Muscle of arm (tissue), 14 donors: Measurements from ENCODE around the gene CNIH3. TPM values are rescaled to one million over a fixed set of nuclear protein-coding genes. Genes with fewer than 3 reads are reported as not detected.
"Not testable (repeated sequence)": the region's sequence is repeated elsewhere in the genome, so short reads cannot be mapped to it uniquely, and the experiment has no call there.

Experiments
- DNase-seq: peaks from one replicate; pipeline ENCODE4 v3.0.0-alpha.2; 2013
- long read RNA-seq, 11 donors: transcript quantifications; one replicate each; lab custom pipeline, GENCODE V29; 2026
- polyA plus RNA-seq, 12 donors: library from polyadenylated mRNA; unstranded; fragments of 120-200 nt; gene quantifications; one replicate each; pipeline ENCODE4 v1.2.1, GENCODE V29; 2013; ENCODE audit not compliant: insufficient read length in 12 of 12

CNIH3 gene
- 1 to 10 TPM in 10 of 12 donors, not detected in 2; 1.9 to 3.8 (median 3.3) TPM for polyA plus RNA-seq
- long read RNA-seq, donor 1: 0 reads
- long read RNA-seq, donor 2, partial matches to known transcripts: 0 of 1 reads
- long read RNA-seq, donor 2, other reads (novel, unspliced or antisense): 0 of 1 reads
- long read RNA-seq, donor 3, partial matches to known transcripts: 0 of 1 reads
- long read RNA-seq, donor 3, other reads (novel, unspliced or antisense): 0 of 1 reads
- long read RNA-seq, donor 4, partial matches to known transcripts: 0 of 1 reads
- long read RNA-seq, donor 4, other reads (novel, unspliced or antisense): 0 of 1 reads
- long read RNA-seq, donor 5: 0 reads
- long read RNA-seq, donor 6: 0 reads
- long read RNA-seq, donor 7: 0 reads
- long read RNA-seq, donor 8, partial matches to known transcripts: 0 of 1 reads
- long read RNA-seq, donor 8, other reads (novel, unspliced or antisense): 0 of 1 reads
- long read RNA-seq, donor 9: 0 reads
- long read RNA-seq, donor 10: 0 reads
- long read RNA-seq, donor 11, partial matches to known transcripts: 0 of 1 reads
- long read RNA-seq, donor 11, other reads (novel, unspliced or antisense): 0 of 1 reads

GRCh38 chr1:224615861-224616755 lies at the start of gene CNIH3:
Gene CNIH3, plus strand, starts transcription at chr1:224616317. Its CDS starts 858 bp downstream, at chr1:224617175.
- peak; percentile 11 for DNase-seq

DNA sequence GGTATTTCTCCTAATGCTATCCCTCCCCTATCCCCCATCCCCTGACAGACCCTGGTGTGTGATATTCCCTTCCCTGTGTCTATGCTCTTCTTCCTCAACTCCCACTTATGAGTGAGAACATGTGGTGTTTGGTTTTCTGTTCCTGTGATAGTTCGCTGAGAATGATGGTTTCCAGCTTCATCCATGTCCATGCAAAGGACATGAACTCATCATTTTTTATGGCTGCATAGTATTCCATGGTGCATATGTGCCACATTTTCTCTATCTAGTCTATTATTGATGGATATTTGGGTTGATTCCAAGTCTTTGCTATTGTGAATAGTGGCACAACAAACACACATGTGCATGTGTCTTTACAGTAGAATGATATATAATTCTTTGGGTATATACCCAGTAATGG lies 49.6 kb upstream of the CNIH3 start:
- not testable (repeated sequence) for DNase-seq

GRCh38 chr1:224569276-224569675 lies 46.8 kb upstream of the CNIH3 start:
- no peak for DNase-seq

DNA sequence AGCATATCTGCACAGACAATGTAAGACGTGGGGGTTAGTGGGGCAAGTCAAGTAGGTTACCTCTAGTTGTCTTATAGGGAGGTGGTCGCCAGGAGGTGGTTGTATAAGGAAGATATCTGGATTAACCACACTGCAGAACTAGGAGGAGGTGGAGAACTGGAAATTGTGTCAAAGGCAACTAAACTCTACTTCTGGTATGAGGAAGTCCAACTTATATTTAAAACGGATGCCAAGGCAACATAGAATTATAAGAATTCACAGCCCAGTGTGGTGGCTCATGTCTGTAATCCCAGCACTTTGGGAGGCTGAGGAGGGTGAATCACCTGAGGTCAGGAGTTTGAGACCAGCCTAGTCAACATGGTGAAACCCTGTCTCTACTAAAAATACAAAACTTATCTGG lies 44.1 kb upstream of the CNIH3 start:
- not testable (repeated sequence) for DNase-seq

DNA sequence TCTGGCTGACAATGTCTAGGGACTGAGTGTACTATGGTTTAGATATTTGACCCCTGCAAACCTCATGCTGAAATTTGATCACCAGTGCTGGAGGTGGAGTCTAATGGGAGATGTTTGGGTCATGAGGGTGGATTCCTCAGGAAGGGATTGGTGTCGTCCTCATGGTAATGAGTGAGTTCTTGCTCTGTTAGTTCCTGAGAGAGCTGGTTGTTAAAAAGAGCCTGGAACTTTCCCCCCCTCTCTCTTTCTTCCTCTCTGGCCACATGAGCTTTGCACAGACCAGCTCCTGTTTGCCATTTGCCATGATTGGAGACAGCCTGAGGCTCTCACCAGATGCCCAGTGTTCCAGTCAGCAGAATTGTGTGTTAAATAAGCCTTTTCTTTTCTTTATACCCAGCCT lies 36.6 kb upstream of the CNIH3 start:
- DNase-seq: no peak

DNA sequence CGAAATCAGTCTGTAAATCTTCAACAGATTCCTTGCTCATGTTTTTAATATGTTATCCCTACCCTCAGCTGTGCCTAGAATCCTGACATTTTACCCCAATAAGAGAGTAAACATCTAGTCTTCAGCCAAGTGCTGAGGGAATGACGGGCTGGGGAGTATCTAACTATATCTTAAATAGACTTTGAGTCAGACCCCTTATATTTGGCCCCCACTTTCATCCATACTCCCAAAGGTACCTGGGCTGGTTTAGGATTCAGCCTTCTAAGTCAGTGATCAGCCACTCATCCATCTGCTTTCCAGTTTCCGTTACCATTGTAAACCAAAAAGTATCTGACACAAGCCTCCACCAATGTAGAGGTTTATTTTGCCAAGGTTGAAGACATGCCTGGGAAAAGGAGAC lies 36.1 kb upstream of the CNIH3 start:
- DNase-seq: no peak

GRCh38 chr1:224582041-224582440 lies 34.1 kb upstream of the CNIH3 start:
- no peak for DNase-seq

- no peak for DNase-seq
Observed at GRCh38 chr1:224583774-224584173, 32.3 kb upstream of the CNIH3 start.

DNA sequence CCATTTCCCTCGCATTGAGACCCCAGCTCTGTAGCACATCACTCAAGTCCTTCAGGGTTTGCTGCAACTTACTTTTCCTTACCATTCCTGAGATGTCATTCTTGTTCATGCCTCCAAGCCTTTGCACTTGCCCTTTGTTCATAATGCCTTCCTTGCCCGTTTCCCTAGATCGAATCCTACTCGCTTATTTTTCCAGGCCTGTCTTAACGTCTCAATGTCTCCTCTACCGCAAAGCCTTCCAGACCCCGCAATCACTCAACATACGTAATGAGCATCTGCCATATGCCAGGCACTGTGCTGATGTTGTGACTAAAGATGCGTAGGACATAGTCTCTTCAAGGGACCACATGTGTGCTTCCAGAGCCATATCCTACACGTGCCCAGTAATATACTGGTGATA lies 31.1 kb upstream of the CNIH3 start:
- no peak for DNase-seq

DNA sequence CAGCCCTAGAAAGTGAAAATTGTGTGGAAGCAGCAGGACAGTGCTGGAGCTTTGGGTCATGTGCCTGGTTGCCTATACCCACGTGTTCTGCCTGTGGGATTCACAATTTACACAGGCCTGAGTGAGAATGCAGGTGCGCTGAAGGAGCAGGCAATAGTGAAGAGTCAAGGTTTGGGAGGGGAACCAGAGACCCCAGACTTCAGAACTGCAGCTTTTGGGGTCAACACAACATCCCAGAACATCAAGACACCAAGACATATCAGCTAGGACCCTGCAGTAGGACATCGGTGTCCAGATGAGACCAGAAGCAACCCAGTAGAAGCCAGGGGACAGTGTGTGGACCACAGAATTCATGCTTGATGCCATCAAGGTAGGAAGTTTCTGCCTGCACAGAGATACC lies 29.1 kb upstream of the CNIH3 start:
- DNase-seq: no peak

- DNase-seq: no peak
Observed at GRCh38 chr1:224588515-224588914, 27.6 kb upstream of the CNIH3 start.

DNA sequence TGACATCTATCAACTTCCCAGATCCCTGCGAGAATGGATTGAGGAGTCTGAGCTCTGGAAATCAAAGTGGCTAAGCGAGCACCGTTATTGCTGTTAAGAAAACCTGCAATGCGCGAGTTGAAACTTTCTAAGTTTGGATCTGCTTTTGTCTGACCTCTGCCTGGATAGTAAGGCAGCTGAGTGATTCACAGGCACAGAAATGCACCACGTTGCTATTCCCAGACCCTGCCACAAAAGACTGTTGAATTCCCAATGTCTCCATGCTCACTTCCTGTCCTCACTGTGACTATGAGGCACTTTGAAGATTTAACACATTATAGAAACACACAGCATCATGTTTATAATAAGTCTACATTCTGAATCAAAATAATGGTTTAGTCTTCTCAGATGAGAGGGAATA lies 27.1 kb upstream of the CNIH3 start:
- no peak for DNase-seq

DNA sequence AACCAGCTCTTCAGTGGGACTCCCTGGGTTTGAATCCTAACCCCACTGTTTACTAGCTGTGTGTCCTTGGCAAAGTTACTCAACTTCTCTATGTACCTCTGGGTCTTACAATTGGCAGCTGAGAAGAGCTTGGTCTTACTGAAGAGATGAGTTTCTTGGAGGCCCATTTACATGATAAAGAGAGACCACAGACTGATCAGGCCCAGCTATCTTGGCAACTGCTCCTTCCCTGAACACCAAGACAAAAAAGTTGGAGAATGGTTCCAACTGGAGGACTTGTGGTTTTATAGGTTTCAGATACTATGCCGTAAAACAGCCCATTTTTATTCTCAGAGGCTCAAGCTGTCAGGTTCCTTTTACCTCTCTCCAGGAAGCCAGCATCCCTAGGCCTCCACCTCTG lies 24.8 kb upstream of the CNIH3 start:
- DNase-seq: no peak

DNA sequence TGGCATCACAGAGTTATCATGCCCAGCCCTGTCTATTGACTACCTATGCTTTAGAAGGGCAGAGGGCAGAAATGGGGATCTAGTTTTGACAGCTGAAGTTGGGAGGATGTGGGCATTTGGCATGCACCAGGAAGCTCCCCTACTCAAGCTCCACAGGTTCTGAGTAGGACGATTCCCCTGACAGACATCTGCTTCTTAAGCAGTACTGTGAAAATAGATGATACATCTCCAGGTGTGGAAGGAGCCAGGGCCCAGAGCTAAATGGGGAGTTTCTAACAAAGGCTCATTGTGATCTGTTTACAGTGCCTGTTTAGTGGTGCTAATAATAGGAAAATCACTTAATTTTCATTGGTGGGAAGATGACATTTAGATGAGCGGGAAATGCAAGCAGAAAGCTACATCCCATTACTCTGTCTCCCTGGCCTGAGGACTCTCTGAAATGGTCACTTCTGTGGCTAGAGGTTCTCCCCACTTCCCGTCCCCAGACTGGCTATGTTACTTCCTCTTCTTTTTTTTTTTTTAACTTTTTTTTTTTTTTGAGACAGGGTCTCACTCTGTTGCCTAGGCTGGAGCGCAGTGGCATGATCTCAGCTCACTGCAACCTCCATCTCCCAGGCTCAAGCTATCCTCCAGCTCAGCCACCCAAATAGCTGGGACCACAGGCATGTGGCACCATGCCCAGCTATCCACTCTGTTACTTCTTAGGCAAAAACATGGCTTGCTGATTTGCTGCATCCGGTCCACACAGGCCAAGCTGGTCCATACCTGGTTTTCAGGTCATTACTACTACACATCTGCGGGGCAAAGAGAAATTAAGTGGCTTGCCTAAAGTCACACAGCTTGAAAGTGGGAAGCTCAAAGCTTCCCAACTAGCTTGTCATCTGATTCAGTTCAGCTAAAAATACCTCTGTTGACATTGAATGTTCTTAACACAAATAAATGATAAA lies 23.2 kb upstream of the CNIH3 start:
- no peak for DNase-seq

DNA sequence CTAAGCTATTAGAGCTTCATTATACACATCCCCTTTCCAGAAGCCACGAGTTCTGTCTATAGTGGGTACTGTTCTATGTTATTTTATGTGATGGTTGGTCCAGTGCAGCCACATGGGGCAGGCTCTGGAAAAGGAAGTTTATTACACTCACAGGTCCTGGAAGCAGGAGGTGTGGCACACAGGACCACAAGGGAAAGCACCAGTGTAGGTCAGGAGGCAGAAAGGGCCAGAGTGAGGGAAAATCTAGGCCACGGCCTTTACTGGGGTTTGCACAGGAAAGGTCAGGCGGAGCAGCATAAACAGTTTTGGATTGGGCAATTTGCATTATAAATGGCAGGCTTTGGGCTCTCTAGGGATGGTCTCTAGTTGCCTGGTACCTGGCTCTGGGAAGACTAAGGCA lies 21.8 kb upstream of the CNIH3 start:
- DNase-seq: no peak

DNA sequence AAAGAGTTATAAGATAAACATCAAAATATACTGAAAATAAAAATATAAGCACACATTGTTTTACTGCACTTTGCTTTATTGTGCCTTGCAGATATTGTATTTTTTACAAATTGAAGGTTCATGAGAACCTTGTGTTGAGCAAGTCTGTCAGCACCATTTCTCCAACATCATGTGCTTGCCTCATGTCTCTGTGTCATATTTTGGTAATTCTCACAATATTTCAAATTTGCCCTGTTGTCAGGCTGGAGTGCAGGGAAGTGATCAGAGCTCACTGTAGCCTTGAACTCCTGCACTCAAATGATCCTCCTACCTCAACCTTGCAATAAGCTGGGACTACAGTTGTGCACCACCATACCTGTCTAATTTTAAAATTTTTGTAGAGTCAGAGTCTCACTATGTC lies 21.3 kb upstream of the CNIH3 start:
- no peak for DNase-seq

DNA sequence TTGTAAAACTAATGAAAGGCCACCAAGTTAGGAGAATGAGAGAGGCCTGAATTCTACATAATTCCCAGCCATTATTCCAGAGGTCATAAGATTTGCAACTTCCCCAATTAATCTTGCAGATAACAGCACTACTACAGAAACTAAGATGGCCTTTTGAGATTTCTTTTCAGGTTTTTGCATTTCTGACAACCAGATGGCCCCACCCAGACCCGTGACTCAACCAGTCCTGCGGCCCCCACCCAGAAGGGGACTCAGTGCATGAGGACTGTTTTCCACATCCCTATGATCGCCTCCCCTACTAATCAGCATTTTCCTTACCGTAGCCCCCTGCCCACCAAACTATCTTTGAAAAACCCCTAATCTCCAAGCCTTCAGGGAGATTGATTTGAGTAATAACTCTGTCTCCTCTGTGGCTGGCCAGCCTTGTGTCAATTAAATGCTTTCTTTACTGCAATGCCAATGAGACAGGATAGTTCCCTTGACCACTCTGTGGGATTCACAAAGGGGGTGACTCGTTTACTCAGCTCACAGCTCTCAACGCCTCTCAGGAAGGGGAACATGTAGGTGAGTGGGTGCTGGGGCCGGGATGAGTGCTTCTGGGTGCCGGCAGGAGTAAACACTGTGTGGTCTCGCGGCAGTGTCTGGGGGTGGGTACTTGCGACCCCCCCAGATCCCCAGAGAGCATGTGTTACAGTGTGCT lies 10.5 kb upstream of the CNIH3 start:
- no peak for DNase-seq

GRCh38 chr1:224607188-224608148 lies 8.6 kb upstream of the CNIH3 start:
- DNase-seq: no peak

GRCh38 chr1:224609333-224609732 lies 6.8 kb upstream of the CNIH3 start:
- no peak for DNase-seq

DNA sequence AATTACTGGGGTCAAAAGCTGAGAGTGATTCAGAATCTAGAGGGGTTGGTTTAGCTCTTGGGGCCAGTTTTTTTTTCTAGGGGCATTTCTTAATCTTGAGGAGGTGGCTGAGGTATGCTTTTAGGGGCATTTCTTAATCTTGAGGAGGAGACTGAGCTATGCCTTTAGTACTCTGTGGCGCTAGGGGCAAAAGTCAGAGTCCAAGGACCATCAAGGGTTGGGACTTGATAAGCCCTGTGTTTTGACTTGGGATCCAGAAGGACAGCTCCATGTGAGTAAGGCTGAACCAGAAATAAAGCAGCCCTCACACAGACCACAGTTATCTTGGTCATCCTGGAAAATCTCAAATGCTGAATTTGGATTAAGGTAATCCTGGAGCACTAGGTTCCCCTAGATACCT lies 3.9 kb upstream of the CNIH3 start:
- DNase-seq: no peak
